Tibial artery (tissue), 4 donors: ENCODE measurements around the gene PAX2.

Experiments used
- DNase-seq, 2 donors: peaks; one replicate each; pipeline ENCODE4 v3.0.0-alpha.2; 2019
- H3K27ac ChIP-seq, 2 donors: fragments of 200-600 bp; sonication (generic) in 1 of 2; 1 replicate in 1 of 2; 2 replicates in 1 of 2; pipeline ENCODE4 v1.5.1; 2018 to 2019; ENCODE audit warnings: mild to moderate bottlenecking in 1 of 2
- H3K27me3 ChIP-seq, 2 donors: fragments of 200-600 bp; sonication (generic) in 1 of 2; one replicate each; pipeline versions ENCODE4 v1.5.1 to v1.6.0; 2016 to 2019
- H3K36me3 ChIP-seq, 3 donors: fragments of 200-600 bp; sonication (generic) in 2 of 3; one replicate each; pipeline ENCODE4 v1.5.1; 2016 to 2019; ENCODE audit warnings: mild to moderate bottlenecking in 2 of 3
- H3K4me1 ChIP-seq, 4 donors: fragments of 200-600 bp; sonication (generic) in 2 of 4; 1 replicate in 3 of 4; 2 replicates in 1 of 4; pipeline ENCODE4 v1.5.1; 2016 to 2019
- H3K4me3 ChIP-seq, 2 donors: fragments of 200-600 bp; sonication (generic) in 1 of 2; 1 replicate in 1 of 2; 2 replicates in 1 of 2; pipeline ENCODE4 v1.5.1; 2018 to 2019; ENCODE audit warnings: mild to moderate bottlenecking in 2 of 2
- H3K9me3 ChIP-seq, 3 donors: fragments of 200-600 bp; sonication (generic) in 1 of 3; one replicate each; pipeline ENCODE4 v1.5.1; 2016 to 2019
- CTCF ChIP-seq, 2 experiments: fragments of 200-600 bp in 1 of 2; fragments of 450-650 bp in 1 of 2; IDR thresholded peaks; one replicate each; pipeline ENCODE4 v1.5.1; 2017 to 2019; ENCODE audit warnings: antibody characterized with exemption in 2 of 2, mild to moderate bottlenecking in 1 of 2, moderate library complexity in 1 of 2
- intact Hi-C: fragments of 100-400 bp; cut with DNase I; formaldehyde crosslinking; loops from one replicate; pipeline ENCODE4 v1.15.0; 2023; ENCODE audit warnings: low total_unique reads

Gene PAX2

GRCh38 chr10:100735337-100736143 lies 9.8 kb upstream of the PAX2 start:
- Histone ChIP-seq H3K27ac (no peak overlapping the region), H3K27me3 (peaks cover 6 to 100% of the 10 kb centered on the region in 2 donors), H3K4me1 (peaks cover 0 to 48% (median 33%) of the 10 kb centered on the region in 4 donors), H3K36me3 (no peaks in the 10 kb centered on the region), H3K9me3 (no peaks in the 10 kb centered on the region), H3K4me3 (no peak overlapping the region)
- intact Hi-C loops = no loop called here
- TF ChIP-seq CTCF (IDR thresholded peaks at IDR 0.05) = no peak
- DNase-seq = no peak

GRCh38 chr10:100736144-100736808 lies 9.1 kb upstream of the PAX2 start:
- no peaks in the 10 kb centered on the region for H3K36me3 ChIP-seq
- H3K27ac ChIP-seq = no peak overlapping the region
- H3K4me3 ChIP-seq = no peak overlapping the region
- H3K9me3 ChIP-seq = no peaks in the 10 kb centered on the region
- peaks cover 0 to 45% (median 29%) of the 10 kb centered on the region in 4 donors for H3K4me1 ChIP-seq
- peaks cover 6 to 100% of the 10 kb centered on the region in 2 donors for H3K27me3 ChIP-seq
- intact Hi-C loops = no loop called here
- DNase-seq = no peak
- TF ChIP-seq CTCF (IDR thresholded peaks at IDR 0.05) = no peak

GRCh38 chr10:100736809-100737354 lies 8.5 kb upstream of the PAX2 start:
- peaks cover 9 to 100% of the 10 kb centered on the region in 2 donors for H3K27me3 ChIP-seq
- H3K4me3 ChIP-seq = peak overlapping the region; percentile 17 to 32
- H3K36me3 ChIP-seq = no peaks in the 10 kb centered on the region
- H3K9me3 ChIP-seq = no peaks in the 10 kb centered on the region
- TF ChIP-seq CTCF (IDR thresholded peaks at IDR 0.05) = no peak
- no peak overlapping the region for H3K27ac ChIP-seq
- DNase-seq = no peak
- peaks cover 0 to 49% (median 32%) of the 10 kb centered on the region in 4 donors for H3K4me1 ChIP-seq
- intact Hi-C loops = no loop called here

- intact Hi-C loops = no loop called here
- H3K36me3 ChIP-seq = no peaks in the 10 kb centered on the region
- peaks cover 0 to 55% (median 38%) of the 10 kb centered on the region in 4 donors for H3K4me1 ChIP-seq
- TF ChIP-seq CTCF (IDR thresholded peaks at IDR 0.05) = no peak
- peaks cover 10 to 100% of the 10 kb centered on the region in 2 donors for H3K27me3 ChIP-seq
- DNase-seq = no peak
- no peak overlapping the region for H3K27ac ChIP-seq
- no peaks in the 10 kb centered on the region for H3K9me3 ChIP-seq
- peak overlapping the region; percentile 17 to 32 for H3K4me3 ChIP-seq
Measured at GRCh38 chr10:100737355-100738054, 7.9 kb upstream of the PAX2 start.

GRCh38 chr10:100738055-100738827 lies 7.1 kb upstream of the PAX2 start:
- intact Hi-C loops = no loop called here
- Histone ChIP-seq H3K36me3 (no peaks in the 10 kb centered on the region), H3K27ac (no peak overlapping the region), H3K4me3 (peak overlapping the region in 1 of 2 donors; percentile 32), H3K27me3 (peaks cover 10 to 100% of the 10 kb centered on the region in 2 donors), H3K9me3 (no peaks in the 10 kb centered on the region), H3K4me1 (peaks cover 0 to 56% (median 38%) of the 10 kb centered on the region in 4 donors)
- TF ChIP-seq CTCF (IDR thresholded peaks at IDR 0.05) = no peak
- no peak for DNase-seq
